ENCODE data around the gene UBQLN3. TPM values are rescaled to one million over a fixed set of nuclear protein-coding genes. Genes with fewer than 3 reads are reported as not detected.

Gene UBQLN3
- total RNA-seq, 1 donor from 2014 or later = not detected

DNA sequence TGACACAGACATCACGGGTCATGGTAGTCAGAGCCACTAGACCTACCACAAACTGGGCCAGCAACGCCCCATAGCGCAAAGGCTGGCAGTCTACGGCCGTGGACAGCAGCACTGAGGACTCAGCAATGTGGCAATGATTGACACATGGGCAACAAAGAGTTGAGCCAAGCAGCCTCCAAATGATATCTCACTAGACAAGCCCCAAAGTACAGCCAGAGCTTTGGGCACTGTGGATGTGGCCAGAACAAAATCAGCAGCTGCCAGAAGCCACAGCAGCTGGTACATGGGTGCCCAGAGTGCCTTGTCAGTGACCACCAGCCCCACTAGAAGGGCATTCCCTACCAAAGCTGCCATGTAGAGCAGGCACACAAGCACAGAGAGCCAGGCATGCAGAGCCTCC is 18.0 kb upstream of the UBQLN3 start:
- Mint-ChIP-seq H3K4me3 (no peak overlapping the region), H3K27ac (no peak overlapping the region), H3K27me3 (ENCODE audit: insufficient read depth) (peaks cover 7% of the 10 kb centered on the region), H3K36me3 (ENCODE audit: low read depth) (no peaks in the 10 kb centered on the region), H3K9me3 (no peaks in the 10 kb centered on the region), H3K4me1 (ENCODE audit: low read depth) (no peaks in the 10 kb centered on the region)
- intact Hi-C loops (cut with micrococcal nuclease) = no loop called here
- DNase-seq (ENCODE audit: low spot score) = no peak

- intact Hi-C loops (cut with micrococcal nuclease) = no loop called here
- Mint-ChIP-seq H3K4me3 (no peak overlapping the region), H3K9me3 (no peaks in the 10 kb centered on the region), H3K27ac (no peak overlapping the region), H3K27me3 (ENCODE audit: insufficient read depth) (peaks cover 7% of the 10 kb centered on the region), H3K36me3 (ENCODE audit: low read depth) (no peaks in the 10 kb centered on the region), H3K4me1 (ENCODE audit: low read depth) (no peaks in the 10 kb centered on the region)
- no peak for DNase-seq (ENCODE audit: low spot score)
Observed at GRCh38 chr11:5524756-5525155, 15.0 kb upstream of the UBQLN3 start.

- Mint-ChIP-seq H3K9me3 (no peaks in the 10 kb centered on the region), H3K4me3 (no peak overlapping the region), H3K27ac (no peak overlapping the region), H3K4me1 (ENCODE audit: low read depth) (no peaks in the 10 kb centered on the region), H3K36me3 (ENCODE audit: low read depth) (no peaks in the 10 kb centered on the region), H3K27me3 (ENCODE audit: insufficient read depth) (peaks cover 7% of the 10 kb centered on the region)
- no peak for DNase-seq (ENCODE audit: low spot score)
- intact Hi-C loops (cut with micrococcal nuclease) = no loop called here
Observed at GRCh38 chr11:5522308-5522707, 12.6 kb upstream of the UBQLN3 start.

GRCh38 chr11:5521540-5521939 is 11.8 kb upstream of the UBQLN3 start:
- peaks cover 7% of the 10 kb centered on the region for H3K27me3 Mint-ChIP-seq (ENCODE audit: insufficient read depth)
- H3K4me1 Mint-ChIP-seq (ENCODE audit: low read depth) = no peaks in the 10 kb centered on the region
- intact Hi-C loops (cut with micrococcal nuclease) = no loop called here
- H3K9me3 Mint-ChIP-seq = no peaks in the 10 kb centered on the region
- no peak overlapping the region for H3K27ac Mint-ChIP-seq
- DNase-seq (ENCODE audit: low spot score) = no peak
- H3K36me3 Mint-ChIP-seq (ENCODE audit: low read depth) = no peaks in the 10 kb centered on the region
- no peak overlapping the region for H3K4me3 Mint-ChIP-seq

DNA sequence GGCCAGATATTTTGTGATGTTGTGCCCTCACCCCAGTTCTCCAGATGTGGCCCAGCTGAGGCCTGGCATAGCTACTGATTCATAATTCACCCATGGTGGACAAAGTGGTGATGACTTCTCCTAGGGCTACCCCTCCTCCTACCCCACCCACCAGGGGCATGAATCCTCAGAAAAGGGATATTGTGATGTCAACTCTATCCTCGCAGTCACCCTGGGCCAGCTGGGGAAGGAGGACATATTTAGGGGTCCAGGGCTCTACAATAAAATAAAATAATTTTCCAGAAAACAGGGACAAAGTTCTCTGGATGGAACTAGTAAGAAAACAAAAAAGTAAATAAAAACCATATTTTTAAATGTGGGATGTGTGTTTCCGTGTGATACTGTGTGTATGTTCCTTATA is 6.8 kb upstream of the UBQLN3 start, which contains the start of gene UBQLNL:
UBQLNL (minus strand) TSS at position 101 of the 400 bp plus-strand sequence. CDS start 258 bp downstream, outside the sequence.
- H3K27ac Mint-ChIP-seq = no peak within 1 kb of the TSS
- H3K36me3 Mint-ChIP-seq (ENCODE audit: low read depth) = no peaks in the 10 kb centered on the region
- no peak for DNase-seq (ENCODE audit: low spot score)
- intact Hi-C loops (cut with micrococcal nuclease) = no loop called here
- H3K4me3 Mint-ChIP-seq = no peak within 1 kb of the TSS
- no peaks in the 10 kb centered on the region for H3K4me1 Mint-ChIP-seq (ENCODE audit: low read depth)
- H3K27me3 Mint-ChIP-seq (ENCODE audit: insufficient read depth) = peaks cover 5% of the 10 kb centered on the region
- H3K9me3 Mint-ChIP-seq = no peaks in the 10 kb centered on the region

- no peak for DNase-seq (ENCODE audit: low spot score)
- Mint-ChIP-seq H3K27me3 (ENCODE audit: insufficient read depth) (peaks cover 5% of the 10 kb centered on the region), H3K4me1 (ENCODE audit: low read depth) (no peaks in the 10 kb centered on the region), H3K27ac (no peak overlapping the region), H3K4me3 (no peak overlapping the region), H3K9me3 (no peaks in the 10 kb centered on the region), H3K36me3 (ENCODE audit: low read depth) (no peaks in the 10 kb centered on the region)
- intact Hi-C loops (cut with micrococcal nuclease) = no loop called here
Observed at GRCh38 chr11:5514841-5515240, 5.1 kb upstream of the UBQLN3 start.

- no peaks in the 10 kb centered on the region for H3K36me3 Mint-ChIP-seq (ENCODE audit: low read depth)
- no peak for DNase-seq (ENCODE audit: low spot score)
- intact Hi-C loops (cut with micrococcal nuclease) = no loop called here
- no peak overlapping the region for H3K27ac Mint-ChIP-seq
- H3K4me3 Mint-ChIP-seq = no peak overlapping the region
- H3K27me3 Mint-ChIP-seq (ENCODE audit: insufficient read depth) = peaks cover 3% of the 10 kb centered on the region
- no peaks in the 10 kb centered on the region for H3K4me1 Mint-ChIP-seq (ENCODE audit: low read depth)
- H3K9me3 Mint-ChIP-seq = no peaks in the 10 kb centered on the region
Observed at GRCh38 chr11:5508605-5509004, 1.2 kb downstream of the UBQLN3 start.

DNA sequence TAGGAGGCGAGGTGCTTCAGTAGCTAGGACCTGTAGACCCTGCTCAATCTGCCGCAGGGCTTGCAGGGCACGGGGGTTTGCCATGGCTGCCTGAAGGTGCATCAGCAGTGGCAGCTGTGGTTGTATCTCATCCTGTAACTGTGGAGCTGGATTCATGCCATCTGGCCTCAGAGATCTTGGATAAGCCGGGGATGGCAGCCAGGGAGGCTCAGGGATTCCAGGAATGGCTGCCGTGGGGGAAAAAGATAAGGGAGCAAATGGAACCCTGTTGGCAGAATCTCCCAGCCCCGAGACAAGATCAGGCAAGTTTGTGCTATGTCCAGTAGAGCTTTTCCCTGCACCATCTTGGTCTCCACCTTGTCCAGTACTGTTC is 1.8 kb downstream of the UBQLN3 start:
- H3K27ac Mint-ChIP-seq = no peak overlapping the region
- no peak for DNase-seq (ENCODE audit: low spot score)
- no peaks in the 10 kb centered on the region for H3K36me3 Mint-ChIP-seq (ENCODE audit: low read depth)
- H3K4me3 Mint-ChIP-seq = no peak overlapping the region
- peaks cover 3% of the 10 kb centered on the region for H3K27me3 Mint-ChIP-seq (ENCODE audit: insufficient read depth)
- H3K4me1 Mint-ChIP-seq (ENCODE audit: low read depth) = no peaks in the 10 kb centered on the region
- H3K9me3 Mint-ChIP-seq = no peaks in the 10 kb centered on the region
- intact Hi-C loops (cut with micrococcal nuclease) = no loop called here

DNA sequence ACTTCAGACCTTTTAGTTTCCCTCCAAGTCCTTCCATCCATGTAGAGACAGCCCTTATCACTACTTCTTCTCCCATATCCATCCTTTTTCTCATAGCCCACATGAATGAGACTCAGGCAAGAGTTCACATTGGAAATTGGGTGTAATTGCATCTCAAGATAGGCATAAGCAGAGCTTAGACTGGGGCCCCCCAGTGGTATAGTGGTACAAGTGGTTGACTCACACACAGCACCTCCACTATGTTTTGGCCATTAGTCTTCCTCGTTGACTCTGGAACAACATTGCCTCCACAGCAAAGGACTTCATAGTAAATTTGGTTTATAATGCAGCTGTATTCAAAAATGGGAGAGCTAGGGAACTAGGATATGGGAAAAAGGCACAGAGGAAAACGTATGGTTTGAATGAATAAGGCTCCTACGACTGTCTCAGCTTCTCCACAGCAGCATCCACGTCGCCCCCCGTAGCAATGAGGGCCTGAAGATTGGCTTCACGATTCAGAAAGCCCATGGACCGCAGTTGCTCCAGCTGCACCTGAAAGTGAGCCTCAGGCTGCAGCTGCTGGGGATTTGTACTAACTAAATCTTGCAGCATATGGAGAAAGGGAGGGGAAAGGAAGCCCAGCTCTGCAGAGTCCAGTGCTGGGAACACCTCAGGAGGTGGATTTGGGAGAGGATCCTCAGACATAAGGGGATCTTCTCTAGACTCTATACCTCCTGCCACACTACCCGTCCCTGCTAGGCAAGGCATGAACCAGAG is 2.4 kb downstream of the UBQLN3 start:
- intact Hi-C loops (cut with micrococcal nuclease) = no loop called here
- H3K27me3 Mint-ChIP-seq (ENCODE audit: insufficient read depth) = no peaks in the 10 kb centered on the region
- no peaks in the 10 kb centered on the region for H3K36me3 Mint-ChIP-seq (ENCODE audit: low read depth)
- H3K4me3 Mint-ChIP-seq = no peak overlapping the region
- no peak overlapping the region for H3K27ac Mint-ChIP-seq
- H3K4me1 Mint-ChIP-seq (ENCODE audit: low read depth) = no peaks in the 10 kb centered on the region
- DNase-seq (ENCODE audit: low spot score) = no peak
- H3K9me3 Mint-ChIP-seq = no peaks in the 10 kb centered on the region

DNA sequence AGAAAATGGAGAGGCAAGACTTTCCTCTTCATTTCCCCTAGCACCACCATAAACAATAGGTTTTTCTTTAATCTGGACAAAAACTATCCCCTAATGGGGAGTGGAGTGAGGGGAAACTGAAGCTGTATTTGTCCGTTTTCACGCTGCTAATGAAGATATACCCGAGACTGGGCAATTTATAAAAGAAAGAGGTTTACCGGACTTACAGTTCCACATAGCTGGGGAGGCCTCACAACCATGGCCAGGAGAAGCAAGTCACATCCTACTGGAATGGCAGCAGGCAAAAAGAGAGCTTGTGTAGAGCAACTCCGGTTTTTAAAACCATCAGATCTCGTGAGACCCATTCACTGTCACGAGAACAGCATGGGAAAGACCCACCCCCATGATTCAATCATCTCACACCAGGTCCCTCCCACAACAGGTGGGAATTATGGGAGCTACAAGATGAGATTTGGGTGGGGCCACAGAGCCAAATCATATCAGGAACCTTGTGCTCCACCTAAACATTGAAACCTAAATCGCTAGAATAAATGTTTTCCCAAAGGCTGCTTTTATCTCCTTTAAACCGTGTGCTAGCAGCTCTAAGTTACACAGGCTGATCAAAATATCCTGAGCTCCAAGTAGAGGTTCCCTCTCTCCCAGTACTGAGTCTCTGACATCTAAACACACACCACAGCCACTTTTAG is 4.3 kb downstream of the UBQLN3 start:
- Mint-ChIP-seq H3K9me3 (no peaks in the 10 kb centered on the region), H3K27me3 (ENCODE audit: insufficient read depth) (peaks cover 5% of the 10 kb centered on the region), H3K4me1 (ENCODE audit: low read depth) (no peaks in the 10 kb centered on the region), H3K27ac (no peak overlapping the region), H3K36me3 (ENCODE audit: low read depth) (no peaks in the 10 kb centered on the region), H3K4me3 (no peak overlapping the region)
- intact Hi-C loops (cut with micrococcal nuclease) = no loop called here
- DNase-seq (ENCODE audit: low spot score) = no peak

- no peak overlapping the region for H3K27ac Mint-ChIP-seq
- no peak overlapping the region for H3K4me3 Mint-ChIP-seq
- no peaks in the 10 kb centered on the region for H3K36me3 Mint-ChIP-seq (ENCODE audit: low read depth)
- H3K27me3 Mint-ChIP-seq (ENCODE audit: insufficient read depth) = peaks cover 7% of the 10 kb centered on the region
- DNase-seq (ENCODE audit: low spot score) = no peak
- no peaks in the 10 kb centered on the region for H3K4me1 Mint-ChIP-seq (ENCODE audit: low read depth)
- intact Hi-C loops (cut with micrococcal nuclease) = no loop called here
- H3K9me3 Mint-ChIP-seq = no peaks in the 10 kb centered on the region
Observed at GRCh38 chr11:5504403-5504921, 5.3 kb downstream of the UBQLN3 start.

GRCh38 chr11:5500393-5500801 is 9.4 kb downstream of the UBQLN3 start:
- Mint-ChIP-seq H3K27me3 (ENCODE audit: insufficient read depth) (peaks cover 7% of the 10 kb centered on the region), H3K36me3 (ENCODE audit: low read depth) (no peaks in the 10 kb centered on the region), H3K27ac (no peak overlapping the region), H3K4me1 (ENCODE audit: low read depth) (no peaks in the 10 kb centered on the region), H3K4me3 (no peak overlapping the region), H3K9me3 (no peaks in the 10 kb centered on the region)
- no peak for DNase-seq (ENCODE audit: low spot score)
- intact Hi-C loops (cut with micrococcal nuclease) = no loop called here

- no peaks in the 10 kb centered on the region for H3K9me3 Mint-ChIP-seq
- H3K27me3 Mint-ChIP-seq (ENCODE audit: insufficient read depth) = peaks cover 7% of the 10 kb centered on the region
- H3K36me3 Mint-ChIP-seq (ENCODE audit: low read depth) = no peaks in the 10 kb centered on the region
- H3K4me3 Mint-ChIP-seq = no peak overlapping the region
- no peak for DNase-seq (ENCODE audit: low spot score)
- H3K4me1 Mint-ChIP-seq (ENCODE audit: low read depth) = no peaks in the 10 kb centered on the region
- intact Hi-C loops (cut with micrococcal nuclease) = no loop called here
- no peak overlapping the region for H3K27ac Mint-ChIP-seq
Observed at GRCh38 chr11:5499671-5500070, 10.1 kb downstream of the UBQLN3 start.
